ENCODE measurements around the gene FOXQ1. TPM values are rescaled to one million over a fixed set of nuclear protein-coding genes. Genes with fewer than 3 reads are reported as not detected.
A peak's percentile ranks its signal among the peaks of the same experiment; 100 is the strongest.

FOXQ1 gene
- total and polyA plus RNA-seq, 2 of the 13 experiments (the other 11 are each of a cell fraction or from before 2014, with no cell fraction given): 35.2 to 39.8 TPM

- no peak for TF ChIP-seq ZNF740 (CRISPR knock-in tag; IDR thresholded peaks at IDR 0.05)
- peak; percentile 71; the same call in 1 of the 2 replicates for TF ChIP-seq ZNF788 (CRISPR knock-in tag; IDR thresholded peaks at IDR 0.05; ENCODE audit: borderline replicate concordance)
- TF ChIP-seq, protein P1, sequence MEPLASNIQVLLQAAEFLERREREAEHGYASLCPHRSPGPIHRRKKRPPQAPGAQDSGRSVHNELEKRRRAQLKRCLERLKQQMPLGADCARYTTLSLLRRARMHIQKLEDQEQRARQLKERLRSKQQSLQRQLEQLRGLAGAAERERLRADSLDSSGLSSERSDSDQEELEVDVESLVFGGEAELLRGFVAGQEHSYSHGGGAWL (CRISPR knock-in tag; IDR thresholded peaks at IDR 0.05): 0 out of 2 replicates have a peak, but pooled peaks have one; percentile 39
- TF ChIP-seq, protein P2, sequence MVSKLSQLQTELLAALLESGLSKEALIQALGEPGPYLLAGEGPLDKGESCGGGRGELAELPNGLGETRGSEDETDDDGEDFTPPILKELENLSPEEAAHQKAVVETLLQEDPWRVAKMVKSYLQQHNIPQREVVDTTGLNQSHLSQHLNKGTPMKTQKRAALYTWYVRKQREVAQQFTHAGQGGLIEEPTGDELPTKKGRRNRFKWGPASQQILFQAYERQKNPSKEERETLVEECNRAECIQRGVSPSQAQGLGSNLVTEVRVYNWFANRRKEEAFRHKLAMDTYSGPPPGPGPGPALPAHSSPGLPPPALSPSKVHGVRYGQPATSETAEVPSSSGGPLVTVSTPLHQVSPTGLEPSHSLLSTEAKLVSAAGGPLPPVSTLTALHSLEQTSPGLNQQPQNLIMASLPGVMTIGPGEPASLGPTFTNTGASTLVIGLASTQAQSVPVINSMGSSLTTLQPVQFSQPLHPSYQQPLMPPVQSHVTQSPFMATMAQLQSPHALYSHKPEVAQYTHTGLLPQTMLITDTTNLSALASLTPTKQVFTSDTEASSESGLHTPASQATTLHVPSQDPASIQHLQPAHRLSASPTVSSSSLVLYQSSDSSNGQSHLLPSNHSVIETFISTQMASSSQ (IDR thresholded peaks at IDR 0.05; ENCODE audit: low read depth): no peak
- TF ChIP-seq, protein P2 (CRISPR knock-in tag; IDR thresholded peaks at IDR 0.05; ENCODE audit: borderline replicate concordance): no peak
- TF ChIP-seq ZFP82 (CRISPR knock-in tag; IDR thresholded peaks at IDR 0.05; ENCODE audit: borderline replicate concordance): peak; percentile 65; the same call in 1 of the 2 replicates
- TF ChIP-seq HOXA5 (CRISPR knock-in tag; IDR thresholded peaks at IDR 0.05): no peak
- no peak for TF ChIP-seq ZFP1 (CRISPR knock-in tag; IDR thresholded peaks at IDR 0.05)
- TF ChIP-seq MAZ (IDR thresholded peaks at IDR 0.05; ENCODE audit: borderline replicate concordance, low read depth, low read length): no peak
- 0 out of 2 replicates have a peak, but pooled peaks have one; percentile 55 for TF ChIP-seq MAZ (CRISPR knock-in tag; IDR thresholded peaks at IDR 0.05; ENCODE audit: low read depth)
- peak; percentile 12; the same call in 1 of the 2 replicates for TF ChIP-seq ZNF841 (CRISPR knock-in tag; IDR thresholded peaks at IDR 0.05; ENCODE audit: borderline replicate concordance)
- TF ChIP-seq SAP130 (CRISPR knock-in tag; IDR thresholded peaks at IDR 0.05; ENCODE audit: low read depth): peak; percentile 14; the same call in 1 of the 2 replicates
- TF ChIP-seq EEA1 (CRISPR knock-in tag; IDR thresholded peaks at IDR 0.05; ENCODE audit: borderline replicate concordance): 0 out of 2 replicates have a peak, but pooled peaks have one; percentile 23
- peak; percentile 89 for TF ChIP-seq SSRP1 (CRISPR knock-in tag; IDR thresholded peaks at IDR 0.05)
- 0 out of 2 replicates have a peak, but pooled peaks have one; percentile 51 for TF ChIP-seq NFAT5 (CRISPR knock-in tag; IDR thresholded peaks at IDR 0.05)
- TF ChIP-seq POGK (CRISPR knock-in tag; conservative IDR thresholded peaks at IDR 0.05): peak; percentile 73; the same call in 1 of the 2 replicates
These were observed 822 bp downstream of the FOXQ1 start (continued) for GRCh38 chr6:1312473-1313367.
